GM18907 (cell line): ENCODE data around the gene MDFIC.

Source experiments
- ATAC-seq: cut with Tn5 transposase; IDR thresholded peaks from one replicate; pipeline ENCODE4 v1.9.1; 2021; ENCODE audit warnings: mild to moderate bottlenecking, moderate library complexity; ENCODE audit not compliant: unreplicated experiment

Gene MDFIC

GRCh38 chr7:114986190-114987180 lies 64.6 kb downstream of the MDFIC start:
- no peak for ATAC-seq

DNA sequence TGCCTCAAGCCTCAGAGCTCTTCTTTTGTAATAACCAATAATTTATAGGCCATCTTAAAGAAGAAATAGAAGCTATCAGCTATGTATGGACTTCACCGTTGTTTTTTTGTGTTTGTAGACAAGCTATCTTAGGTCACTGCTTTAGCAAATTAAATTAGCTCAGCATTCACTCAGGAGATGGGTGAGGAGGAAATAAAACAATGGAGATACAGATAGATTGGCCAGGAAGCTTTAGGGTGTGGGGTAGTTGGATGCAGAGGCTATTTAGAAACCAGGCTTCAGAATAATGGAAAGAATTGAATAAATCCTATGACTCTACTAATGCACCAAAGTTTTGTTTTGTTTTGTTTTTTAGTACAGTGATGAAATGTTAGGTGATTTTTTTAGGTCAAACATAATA lies 66.1 kb downstream of the MDFIC start:
- no peak for ATAC-seq

DNA sequence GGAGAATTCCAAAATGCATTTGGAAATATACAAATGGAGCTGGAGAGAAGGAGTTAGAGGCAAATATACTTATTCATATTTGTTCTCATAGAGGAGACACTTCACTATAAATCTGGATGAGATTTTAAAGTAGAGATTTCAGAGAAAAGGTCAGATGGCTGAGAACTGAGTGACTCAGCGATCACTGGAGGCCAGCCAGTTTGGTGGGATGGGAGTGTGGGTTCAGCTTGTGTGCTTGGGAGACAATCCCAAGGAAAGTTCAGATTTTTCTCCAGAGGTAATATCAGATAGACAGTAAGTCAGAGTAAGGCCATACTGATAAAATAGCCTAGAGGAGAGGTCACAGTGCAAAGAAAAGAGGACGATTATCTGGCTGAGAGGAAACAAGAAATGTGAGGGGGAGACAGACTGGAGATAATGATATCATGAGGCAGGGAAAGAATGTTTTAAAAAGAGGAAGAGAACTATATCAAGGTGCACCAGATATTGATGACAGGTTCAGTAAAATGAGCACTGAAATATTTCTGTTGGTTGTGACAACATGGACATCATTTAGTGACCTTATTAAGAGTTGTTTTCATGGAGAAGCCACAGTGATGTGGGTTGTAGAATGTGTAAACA lies 67.0 kb downstream of the MDFIC start:
- no peak for ATAC-seq

DNA sequence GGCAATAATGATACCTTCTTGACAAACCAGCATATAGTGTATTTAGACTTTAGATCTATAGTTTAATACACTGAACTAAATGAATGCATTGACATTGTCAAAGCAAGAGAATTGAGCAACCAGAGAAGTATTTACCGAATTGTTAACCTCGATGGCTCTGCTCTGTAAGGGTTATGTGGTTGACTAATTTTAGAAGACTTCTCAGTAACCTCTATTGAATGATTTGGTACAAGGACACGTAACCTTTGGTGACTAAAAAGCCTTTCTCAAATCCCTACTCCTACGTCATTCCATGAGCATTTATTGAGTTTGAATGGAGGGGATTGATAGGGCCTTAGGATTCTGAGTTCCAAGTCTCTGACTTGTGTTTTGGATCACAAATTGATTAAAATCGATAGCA lies 67.6 kb downstream of the MDFIC start:
- ATAC-seq: no peak

DNA sequence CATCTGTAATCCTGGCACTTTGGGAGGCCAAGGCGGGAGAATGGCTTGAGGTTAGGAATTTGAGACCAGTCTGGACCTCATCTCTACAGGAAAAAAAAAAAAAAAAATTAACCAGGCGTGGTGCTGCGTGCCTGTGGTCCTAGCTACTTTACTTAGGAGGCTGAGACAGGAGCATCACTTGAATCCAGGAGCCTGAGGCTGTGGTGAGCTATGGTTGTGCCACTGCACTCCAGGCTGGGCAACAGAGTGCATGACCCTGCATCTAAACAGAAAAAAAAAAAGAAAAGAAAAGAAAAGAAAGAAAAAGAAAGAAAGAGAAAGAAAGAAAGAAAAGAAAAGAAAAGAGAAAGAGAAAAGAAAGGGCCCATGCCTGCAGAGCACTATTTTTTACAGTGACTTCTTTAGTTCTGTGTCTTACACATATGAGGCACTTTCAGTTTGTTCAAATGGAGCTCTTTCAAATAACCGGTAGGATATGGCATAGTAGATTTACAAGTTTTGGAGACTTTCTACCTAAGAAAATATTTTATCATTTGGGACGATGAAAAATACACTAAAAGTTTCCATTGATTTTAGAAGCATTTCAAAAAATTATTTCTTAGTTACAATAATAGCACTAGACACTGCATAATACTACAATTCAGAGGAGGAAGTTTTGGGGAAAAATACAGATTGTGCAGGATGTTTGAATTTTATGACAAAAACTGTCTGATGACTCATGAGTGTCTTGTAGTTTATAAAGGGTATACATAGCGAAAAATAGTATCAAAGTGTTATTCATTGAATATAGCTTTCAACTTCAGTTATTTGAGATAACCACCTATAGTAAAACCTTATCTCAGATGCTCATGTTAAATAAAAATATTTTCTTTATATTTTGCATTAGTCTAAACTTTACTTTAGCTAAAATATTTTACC lies 75.9 kb downstream of the MDFIC start:
- ATAC-seq: no peak

GRCh38 chr7:115004121-115004520 lies 82.2 kb downstream of the MDFIC start:
- no peak for ATAC-seq

- ATAC-seq: no peak
These were observed 83.4 kb downstream of the MDFIC start for GRCh38 chr7:115005251-115005650.

DNA sequence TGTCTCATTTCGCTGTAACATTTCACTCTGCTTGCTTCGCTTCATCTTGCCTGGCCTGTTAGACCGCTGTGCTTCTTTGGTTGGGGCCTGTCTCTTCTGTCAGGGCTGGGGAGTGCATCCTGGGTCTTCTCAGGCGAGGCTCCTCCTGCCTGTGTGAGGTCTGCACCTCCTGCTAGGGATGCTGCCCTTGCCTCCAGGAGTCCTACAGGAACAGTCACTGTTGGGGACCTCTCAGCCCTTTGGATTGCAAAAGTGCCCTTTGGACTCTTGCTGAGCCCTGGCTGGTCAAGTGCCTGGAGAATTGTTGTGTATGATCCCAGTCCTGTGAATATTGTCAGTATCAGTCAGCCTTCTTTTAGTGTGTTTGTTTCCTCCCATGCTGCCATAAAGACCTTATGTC lies 84.1 kb downstream of the MDFIC start:
- no peak for ATAC-seq

GRCh38 chr7:115007751-115008150 lies 85.9 kb downstream of the MDFIC start:
- no peak for ATAC-seq

DNA sequence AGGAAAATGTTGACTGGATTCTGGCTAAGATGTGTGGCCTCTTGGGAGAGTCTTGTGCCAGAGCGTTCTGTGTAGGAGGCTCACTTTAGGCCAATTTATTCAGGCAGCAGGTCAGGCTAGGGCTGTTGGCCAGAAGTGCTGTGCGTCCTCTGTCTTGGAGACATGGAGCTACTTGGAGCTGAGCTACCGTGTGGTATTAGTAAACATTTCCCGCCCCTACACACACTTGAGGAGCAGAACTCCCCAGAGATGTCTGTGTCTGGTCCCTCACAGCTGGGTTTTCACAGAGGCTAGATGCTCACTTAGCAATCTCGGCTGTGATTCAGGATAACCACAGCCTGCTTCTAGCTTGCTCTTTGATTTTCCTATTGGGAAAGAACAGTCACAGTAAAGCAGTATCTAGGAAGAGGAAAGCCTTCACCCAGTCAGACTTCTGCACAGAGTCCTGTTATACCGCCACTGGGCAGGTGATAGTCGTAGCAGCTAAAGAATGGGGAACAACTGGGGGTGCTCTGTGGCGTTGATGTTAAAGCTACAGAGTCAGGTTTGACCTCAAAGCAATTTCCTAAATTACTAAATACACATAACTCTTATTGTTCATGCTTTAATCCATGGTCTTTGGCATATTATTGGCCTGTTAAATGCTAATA lies 86.7 kb downstream of the MDFIC start:
- peak; percentile 71 for ATAC-seq

- ATAC-seq: peak; percentile 80
These were observed 87.2 kb downstream of the MDFIC start for GRCh38 chr7:115009139-115009538.

- no peak for ATAC-seq
These were observed 88.0 kb downstream of the MDFIC start for GRCh38 chr7:115009736-115010440.

DNA sequence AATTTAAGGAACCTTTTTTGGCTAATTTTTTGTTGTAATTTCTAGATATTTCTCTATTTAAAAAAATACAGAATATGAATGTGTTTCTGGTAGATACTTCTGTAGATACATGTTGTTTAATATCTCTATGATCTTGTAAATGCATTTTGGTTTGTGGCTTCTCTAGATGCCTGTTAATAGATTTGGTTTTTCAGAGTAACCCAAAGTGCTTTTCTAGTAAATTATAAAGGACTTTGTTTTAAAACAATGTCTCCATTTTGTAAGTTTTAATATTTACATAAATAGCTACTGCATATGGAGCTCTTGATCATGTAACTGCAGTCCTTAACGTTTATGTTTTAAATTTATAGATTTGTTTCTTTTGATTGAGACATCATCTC lies 88.5 kb downstream of the MDFIC start:
- no peak for ATAC-seq

GRCh38 chr7:115013886-115014285 lies 92.0 kb downstream of the MDFIC start:
- ATAC-seq: no peak

DNA sequence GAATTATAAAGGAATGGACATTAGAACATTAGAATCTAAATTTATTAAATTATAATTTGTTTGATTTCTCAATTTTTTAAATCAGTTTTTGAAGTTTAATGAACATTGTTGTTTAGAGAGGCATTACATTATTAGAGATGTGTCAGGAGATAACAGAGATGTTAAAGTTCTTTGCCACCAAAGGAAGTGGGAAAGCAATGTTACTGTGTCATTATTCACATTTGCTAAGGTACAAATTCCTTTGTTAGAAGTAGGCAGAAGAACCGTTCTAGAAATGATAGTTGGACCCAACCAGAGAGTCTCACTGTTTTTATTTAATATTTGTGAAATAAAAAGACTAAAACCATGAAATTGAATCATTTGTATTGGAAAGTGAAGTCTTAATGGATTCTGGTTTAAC lies 92.9 kb downstream of the MDFIC start:
- ATAC-seq: no peak

GRCh38 chr7:115015619-115016018 lies 93.7 kb downstream of the MDFIC start:
- no peak for ATAC-seq

GRCh38 chr7:115019882-115020605 lies 98.2 kb downstream of the MDFIC start:
- ATAC-seq: no peak

- ATAC-seq: no peak
These were observed 101.3 kb downstream of the MDFIC start for GRCh38 chr7:115023219-115023618.

DNA sequence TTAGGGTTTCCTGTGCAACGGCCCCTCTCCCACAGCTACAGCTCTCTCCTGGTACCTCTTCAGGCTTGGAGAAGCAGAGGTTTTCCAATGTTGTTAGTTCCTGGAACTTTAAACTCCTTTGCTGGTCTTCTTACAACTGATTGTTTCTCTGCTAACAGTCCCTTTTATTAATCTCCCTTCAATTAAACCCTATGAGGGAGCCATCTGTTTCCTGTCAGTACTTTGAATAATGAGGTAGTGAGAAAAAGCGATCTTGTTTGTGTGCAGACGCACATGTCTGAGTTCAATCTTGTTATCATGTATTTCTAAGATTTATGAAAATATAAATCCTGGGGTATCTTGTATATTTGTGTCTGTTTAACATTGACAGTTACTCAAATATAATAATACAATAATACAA lies 102.4 kb downstream of the MDFIC start:
- ATAC-seq: no peak
